Activated CD8-positive, alpha-beta memory T cell treated with anti-CD3 and anti-CD28 coated beads for 1 hour (primary cell): ENCODE results near the gene RHOBTB1.

Experiments used
- DNase-seq, 2 donors: peaks; one replicate each; pipeline ENCODE4 v3.0.0-alpha.2; 2020; ENCODE audit warnings: low read depth in 1 of 2; ENCODE audit errors: extremely low read depth in 1 of 2

RHOBTB1 gene

GRCh38 chr10:60967260-60967659 is 23.3 kb upstream of the RHOBTB1 start:
- no peak for DNase-seq

GRCh38 chr10:60965696-60966095 is 21.7 kb upstream of the RHOBTB1 start:
- no peak for DNase-seq

GRCh38 chr10:60964257-60965235 is 20.6 kb upstream of the RHOBTB1 start:
- DNase-seq = no peak

- DNase-seq = no peak
Observed at GRCh38 chr10:60963441-60964256, 19.7 kb upstream of the RHOBTB1 start.

GRCh38 chr10:60962946-60963345 is 19.0 kb upstream of the RHOBTB1 start:
- DNase-seq = no peak

- DNase-seq = no peak
Observed at GRCh38 chr10:60960913-60961312, 16.9 kb upstream of the RHOBTB1 start.

- DNase-seq = no peak
Observed at GRCh38 chr10:60960031-60960430, 16.0 kb upstream of the RHOBTB1 start.

- no peak for DNase-seq
Observed at GRCh38 chr10:60958892-60959601, 15.1 kb upstream of the RHOBTB1 start.

GRCh38 chr10:60957667-60958221 is 13.8 kb upstream of the RHOBTB1 start:
- no peak for DNase-seq

- DNase-seq = no peak
Observed at GRCh38 chr10:60955957-60956425, 12.0 kb upstream of the RHOBTB1 start.

GRCh38 chr10:60955316-60955715 is 11.3 kb upstream of the RHOBTB1 start:
- no peak for DNase-seq

- DNase-seq = no peak
Observed at GRCh38 chr10:60954035-60954434, 10.1 kb upstream of the RHOBTB1 start.

GRCh38 chr10:60953420-60953819 is 9.4 kb upstream of the RHOBTB1 start:
- no peak for DNase-seq

- no peak for DNase-seq
Observed at GRCh38 chr10:60952846-60953220, 8.8 kb upstream of the RHOBTB1 start.

GRCh38 chr10:60952067-60952845 is 8.3 kb upstream of the RHOBTB1 start:
- no peak for DNase-seq

GRCh38 chr10:60951272-60951724 is 7.3 kb upstream of the RHOBTB1 start:
- no peak for DNase-seq

- DNase-seq = no peak
Observed at GRCh38 chr10:60950300-60950699, 6.3 kb upstream of the RHOBTB1 start.

GRCh38 chr10:60948851-60949250 is 4.9 kb upstream of the RHOBTB1 start:
- no peak for DNase-seq

- no peak for DNase-seq
Observed at GRCh38 chr10:60944910-60945297, 919 bp upstream of the RHOBTB1 start.
